Activated naive CD4-positive, alpha-beta T cell treated with anti-CD3 and anti-CD28 coated beads, Interleukin-2, amount 10 ng/mL, durations not matched to agents 7 days and 5 days (primary cell): ENCODE results near the gene ATRIP.
A peak's percentile ranks its signal among the peaks of the same experiment; 100 is the strongest.

ENCODE experiments used
- CTCF ChIA-PET: fragments of 350-600 bp; sonication (Branson Sonifier 250); formaldehyde crosslinking; loops from one replicate; lab custom pipeline; 2021; ENCODE audit warnings: antibody characterized with exemption; lab: Charles Lee
- DNase-seq: peaks from one replicate; pipeline ENCODE4 v3.0.0-alpha.2; 2020
- H3K27ac Mint-ChIP-seq: one replicate; pipeline ENCODE4 v1.8.0; 2021; ENCODE audit warnings: mild to moderate bottlenecking, moderate library complexity, mixed read lengths
- H3K27me3 Mint-ChIP-seq: one replicate; pipeline ENCODE4 v1.8.0; 2021; ENCODE audit warnings: mild to moderate bottlenecking, mixed read lengths
- H3K36me3 Mint-ChIP-seq: one replicate; pipeline ENCODE4 v1.8.0; 2021; ENCODE audit warnings: mixed read lengths
- H3K4me1 Mint-ChIP-seq: one replicate; pipeline ENCODE4 v1.8.0; 2021; ENCODE audit warnings: mixed read lengths
- H3K4me3 Mint-ChIP-seq: one replicate; pipeline ENCODE4 v1.8.0; 2021; ENCODE audit warnings: mild to moderate bottlenecking, moderate library complexity, mixed read lengths
- H3K9me3 Mint-ChIP-seq: one replicate; pipeline ENCODE4 v1.8.0; 2021; ENCODE audit warnings: mixed read lengths

The ATRIP gene

GRCh38 chr3:48423241-48423882 lies 23.2 kb upstream of the ATRIP start:
- H3K27ac Mint-ChIP-seq, result no peak overlapping the region
- H3K27me3 Mint-ChIP-seq, result peaks cover 31% of the 10 kb centered on the region
- peaks cover 4% of the 10 kb centered on the region for H3K4me1 Mint-ChIP-seq
- no peak overlapping the region for H3K4me3 Mint-ChIP-seq
- H3K36me3 Mint-ChIP-seq, result no peaks in the 10 kb centered on the region
- H3K9me3 Mint-ChIP-seq, result no peaks in the 10 kb centered on the region
- DNase-seq, result no peak
- CTCF ChIA-PET, result interaction anchor here (0.7 to 5.1 kb wide), 4 partner anchors 9 to 153 kb away, joined by 3 to 40 read pairs (median 6); no protein-coding TSS in a partner anchor

- no peak overlapping the region for H3K4me3 Mint-ChIP-seq
- DNase-seq, result no peak
- peaks cover 4% of the 10 kb centered on the region for H3K4me1 Mint-ChIP-seq
- no peaks in the 10 kb centered on the region for H3K9me3 Mint-ChIP-seq
- H3K27ac Mint-ChIP-seq, result no peak overlapping the region
- H3K27me3 Mint-ChIP-seq, result peaks cover 37% of the 10 kb centered on the region
- CTCF ChIA-PET, result interaction anchor here (0.7 to 5.1 kb wide), 3 partner anchors 9 to 23 kb away, joined by 3 to 40 read pairs (median 10); no protein-coding TSS in a partner anchor
- no peaks in the 10 kb centered on the region for H3K36me3 Mint-ChIP-seq
Measured at GRCh38 chr3:48423883-48424695, 22.4 kb upstream of the ATRIP start.

GRCh38 chr3:48425281-48425812 lies 21.2 kb upstream of the ATRIP start:
- peaks cover 45% of the 10 kb centered on the region for H3K27me3 Mint-ChIP-seq
- H3K4me3 Mint-ChIP-seq, result no peak overlapping the region
- no peaks in the 10 kb centered on the region for H3K9me3 Mint-ChIP-seq
- no peak overlapping the region for H3K27ac Mint-ChIP-seq
- DNase-seq, result no peak
- H3K4me1 Mint-ChIP-seq, result peaks cover 10% of the 10 kb centered on the region
- H3K36me3 Mint-ChIP-seq, result no peaks in the 10 kb centered on the region
- CTCF ChIA-PET, result interaction anchor here (1.0 to 5.1 kb wide), 4 partner anchors 9 to 124 kb away, joined by 3 to 40 read pairs (median 5); no protein-coding TSS in a partner anchor

GRCh38 chr3:48426401-48426909 lies 20.1 kb upstream of the ATRIP start:
- H3K36me3 Mint-ChIP-seq, result peaks cover 6% of the 10 kb centered on the region
- H3K27me3 Mint-ChIP-seq, result peaks cover 49% of the 10 kb centered on the region
- peaks cover 17% of the 10 kb centered on the region for H3K4me1 Mint-ChIP-seq
- no peak for DNase-seq
- no peaks in the 10 kb centered on the region for H3K9me3 Mint-ChIP-seq
- CTCF ChIA-PET, result interaction anchor here (1.2 to 5.1 kb wide), 3 partner anchors 8 to 17 kb away, joined by 4 to 40 read pairs (median 6); no protein-coding TSS in a partner anchor
- no peak overlapping the region for H3K27ac Mint-ChIP-seq
- H3K4me3 Mint-ChIP-seq, result no peak overlapping the region

- Mint-ChIP-seq H3K4me1 (peaks cover 13% of the 10 kb centered on the region), H3K9me3 (no peaks in the 10 kb centered on the region), H3K27ac (no peak overlapping the region), H3K4me3 (peak overlapping the region; percentile 4), H3K36me3 (peaks cover 11% of the 10 kb centered on the region), H3K27me3 (peaks cover 49% of the 10 kb centered on the region)
- DNase-seq, result no peak
- CTCF ChIA-PET, result interaction anchor here (1.9 to 5.1 kb wide), 2 partner anchors 9 to 18 kb away, joined by 6 to 40 read pairs; no protein-coding TSS in a partner anchor
Measured at GRCh38 chr3:48426944-48427629, 19.4 kb upstream of the ATRIP start.

GRCh38 chr3:48427630-48427962 lies 18.9 kb upstream of the ATRIP start:
- Mint-ChIP-seq H3K27ac (no peak overlapping the region), H3K4me1 (peaks cover 13% of the 10 kb centered on the region), H3K4me3 (peak overlapping the region; percentile 46), H3K36me3 (peaks cover 11% of the 10 kb centered on the region), H3K27me3 (peaks cover 49% of the 10 kb centered on the region), H3K9me3 (no peaks in the 10 kb centered on the region)
- no peak for DNase-seq
- CTCF ChIA-PET, result no interaction called here

GRCh38 chr3:48428088-48428571 lies 18.4 kb upstream of the ATRIP start:
- Mint-ChIP-seq H3K9me3 (no peaks in the 10 kb centered on the region), H3K36me3 (peaks cover 11% of the 10 kb centered on the region), H3K27ac (no peak overlapping the region), H3K4me3 (peak overlapping the region; percentile 46), H3K27me3 (peaks cover 45% of the 10 kb centered on the region), H3K4me1 (peaks cover 13% of the 10 kb centered on the region)
- CTCF ChIA-PET, result no interaction called here
- DNase-seq, result no peak

- CTCF ChIA-PET, result no interaction called here
- Mint-ChIP-seq H3K36me3 (peaks cover 11% of the 10 kb centered on the region), H3K27ac (no peak overlapping the region), H3K4me3 (peak overlapping the region; percentile 52), H3K9me3 (no peaks in the 10 kb centered on the region), H3K27me3 (peaks cover 44% of the 10 kb centered on the region), H3K4me1 (peaks cover 13% of the 10 kb centered on the region)
- DNase-seq, result no peak
Measured at GRCh38 chr3:48428572-48429316, 17.8 kb upstream of the ATRIP start.

- CTCF ChIA-PET, result interaction anchor here (0.9 kb wide), 2 partner anchors 10 to 28 kb away, joined by 4 to 5 read pairs; partner anchors contain the start of gene CCDC51
- peak overlapping the region; percentile 74 for H3K4me3 Mint-ChIP-seq
- H3K27me3 Mint-ChIP-seq, result peaks cover 42% of the 10 kb centered on the region
- peaks cover 19% of the 10 kb centered on the region for H3K4me1 Mint-ChIP-seq
- peaks cover 11% of the 10 kb centered on the region for H3K36me3 Mint-ChIP-seq
- H3K27ac Mint-ChIP-seq, result no peak overlapping the region
- no peaks in the 10 kb centered on the region for H3K9me3 Mint-ChIP-seq
- peak; percentile 74 for DNase-seq
Measured at GRCh38 chr3:48429317-48429959, 17.1 kb upstream of the ATRIP start.

- CTCF ChIA-PET, result interaction anchor here (0.9 to 7.7 kb wide), 3 partner anchors 9 to 29 kb away, joined by 4 to 170 read pairs (median 5); partner anchors contain the start of gene CCDC51
- no peaks in the 10 kb centered on the region for H3K9me3 Mint-ChIP-seq
- H3K27me3 Mint-ChIP-seq, result peaks cover 36% of the 10 kb centered on the region
- H3K4me3 Mint-ChIP-seq, result peak within 1 kb of the TSS; percentile 74
- no peak within 1 kb of the TSS for H3K27ac Mint-ChIP-seq
- peaks cover 24% of the 10 kb centered on the region for H3K4me1 Mint-ChIP-seq
- peaks cover 12% of the 10 kb centered on the region for H3K36me3 Mint-ChIP-seq
- DNase-seq, result peak; percentile 45
Measured at GRCh38 chr3:48429960-48430707, 16.4 kb upstream of the ATRIP start, which contains the start of gene PLXNB1. Gene PLXNB1 (minus strand): TSS chr3:48430086. CDS start chr3:48424611, 5,475 bp downstream.

- no peaks in the 10 kb centered on the region for H3K9me3 Mint-ChIP-seq
- H3K27me3 Mint-ChIP-seq, result peaks cover 36% of the 10 kb centered on the region
- H3K4me1 Mint-ChIP-seq, result peaks cover 24% of the 10 kb centered on the region
- peaks cover 12% of the 10 kb centered on the region for H3K36me3 Mint-ChIP-seq
- peak; percentile 17 for DNase-seq
- CTCF ChIA-PET, result interaction anchor here (0.9 to 7.7 kb wide), 2 partner anchors 9 to 29 kb away, joined by 4 to 170 read pairs; partner anchors contain the start of gene CCDC51
- H3K27ac Mint-ChIP-seq, result no peak overlapping the region
- H3K4me3 Mint-ChIP-seq, result peak overlapping the region; percentile 74
Measured at GRCh38 chr3:48430708-48431101, 15.8 kb upstream of the ATRIP start.
